GM19452 (cell line): ENCODE results near the gene XPO4.
"Not testable (repeated sequence)": the region's sequence is repeated elsewhere in the genome, so short reads cannot be mapped to it uniquely, and the experiment has no call there.

Experiments used
- ATAC-seq: cut with Tn5 transposase; IDR thresholded peaks from one replicate; pipeline ENCODE4 v1.9.1; 2021; ENCODE audit not compliant: unreplicated experiment

Gene XPO4

DNA sequence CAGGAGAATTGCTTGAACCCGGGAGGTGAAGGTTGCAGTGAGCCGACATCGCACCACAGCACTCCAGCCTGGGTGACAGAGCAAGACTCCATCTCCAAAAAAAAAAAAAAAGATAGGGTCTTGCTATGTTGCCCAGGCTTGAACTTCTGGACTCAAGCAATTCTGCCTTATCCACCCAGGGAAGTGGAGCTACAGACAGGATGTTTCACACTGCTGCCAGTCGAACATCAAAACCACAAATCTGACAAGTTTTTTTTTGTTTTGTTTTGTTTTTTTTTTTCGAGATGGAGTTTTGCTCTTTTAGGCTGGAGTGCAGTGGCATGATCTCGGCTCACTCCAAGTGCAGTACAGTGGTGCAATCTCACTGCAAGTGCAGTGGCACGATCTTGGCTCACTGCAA, 10.8 kb downstream of the XPO4 start:
- no peak for ATAC-seq

DNA sequence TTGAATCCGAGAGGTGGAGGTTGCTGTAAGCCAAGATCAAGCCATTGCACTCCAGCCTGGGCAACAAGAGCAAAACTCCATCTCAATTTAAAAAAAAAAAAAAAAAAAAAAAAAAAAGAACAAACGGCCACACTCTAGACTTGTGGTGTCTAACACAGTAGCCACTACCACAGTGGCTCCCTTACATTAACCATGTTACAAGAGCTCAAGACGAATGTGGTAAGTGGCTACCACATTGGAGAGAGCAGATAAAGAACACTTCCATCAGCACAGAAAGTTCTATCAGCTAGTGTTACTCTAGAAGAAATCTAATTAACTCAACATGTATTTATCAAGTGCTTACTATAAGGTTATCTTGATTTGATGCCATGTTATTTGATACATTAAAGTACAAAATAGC, 11.5 kb downstream of the XPO4 start:
- no peak for ATAC-seq

DNA sequence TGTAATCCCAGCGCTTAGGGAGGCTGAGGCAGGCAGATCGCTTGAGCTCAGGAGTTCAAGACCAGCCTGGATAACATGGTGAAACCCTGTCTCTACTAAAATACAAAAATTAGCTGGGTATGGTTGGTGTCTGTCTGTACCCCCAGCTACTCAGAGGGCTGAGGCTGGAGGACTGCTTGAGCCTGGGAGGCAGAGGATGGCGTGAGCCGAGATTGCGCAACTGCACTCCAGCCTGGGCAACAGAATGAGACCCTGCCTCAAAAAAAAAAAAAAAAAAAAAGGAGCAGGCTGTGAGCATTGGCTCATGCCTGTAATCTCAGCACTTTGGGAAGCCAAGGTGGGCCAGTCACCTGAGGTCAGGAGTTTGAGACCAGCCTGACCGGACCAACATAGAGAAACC, 12.0 kb downstream of the XPO4 start:
- not testable (repeated sequence) for ATAC-seq

DNA sequence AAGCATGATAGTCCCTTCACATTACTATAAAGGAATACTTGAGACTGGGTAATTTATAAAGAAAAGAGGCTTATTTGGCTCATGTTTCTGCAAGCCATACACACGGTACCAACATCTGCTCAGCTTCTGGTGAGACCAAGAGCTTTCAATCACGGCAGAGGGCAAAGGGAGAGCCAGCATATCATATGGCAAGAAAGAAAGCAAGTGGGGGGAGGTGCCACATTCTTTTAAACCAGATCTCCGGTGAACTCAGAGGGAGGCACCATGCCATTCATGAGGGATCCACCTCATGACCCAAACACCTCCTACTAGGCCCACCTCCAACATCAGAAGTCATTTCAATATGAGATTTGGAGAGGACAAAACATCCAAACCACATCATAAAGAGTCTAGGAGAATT, 20.3 kb downstream of the XPO4 start:
- no peak for ATAC-seq

DNA sequence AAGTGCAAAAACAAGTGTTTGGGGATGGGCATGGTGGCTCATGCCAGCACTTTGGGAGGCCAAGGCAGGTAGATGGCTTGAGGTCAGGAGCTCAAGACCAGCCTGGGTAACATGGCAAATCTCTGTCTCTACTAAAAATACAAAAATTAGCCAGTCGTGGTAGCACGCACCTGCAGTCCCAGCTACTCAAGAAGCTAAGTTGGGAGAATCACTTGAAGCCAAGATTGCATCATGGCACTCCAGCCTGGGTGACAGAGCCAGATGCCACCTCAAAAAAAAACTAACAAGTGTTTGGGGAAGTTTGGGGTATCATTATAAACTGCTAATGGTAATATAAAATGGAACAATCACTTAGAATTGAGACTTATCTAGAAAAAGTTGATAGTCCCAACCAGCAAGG, 24.6 kb downstream of the XPO4 start:
- no peak for ATAC-seq

DNA sequence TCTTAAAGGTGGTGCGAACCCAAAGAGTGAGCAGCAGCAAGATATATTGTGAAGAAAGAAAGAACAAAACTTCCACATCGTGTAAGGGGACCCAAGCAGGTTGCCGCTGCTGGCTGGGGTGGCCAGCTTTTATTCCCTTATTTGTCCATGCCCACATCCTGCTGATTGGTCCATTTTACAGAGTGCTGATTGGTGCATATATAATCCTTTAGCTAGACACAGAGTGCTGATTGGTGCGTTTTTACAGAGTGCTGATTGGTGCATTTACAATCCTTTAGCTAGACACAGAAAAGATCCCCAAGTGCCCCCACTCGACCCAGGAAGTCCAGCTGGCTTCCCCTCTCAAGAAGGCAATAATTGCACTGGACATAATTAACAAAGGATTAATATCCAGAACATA, 25.7 kb downstream of the XPO4 start:
- not testable (repeated sequence) for ATAC-seq

DNA sequence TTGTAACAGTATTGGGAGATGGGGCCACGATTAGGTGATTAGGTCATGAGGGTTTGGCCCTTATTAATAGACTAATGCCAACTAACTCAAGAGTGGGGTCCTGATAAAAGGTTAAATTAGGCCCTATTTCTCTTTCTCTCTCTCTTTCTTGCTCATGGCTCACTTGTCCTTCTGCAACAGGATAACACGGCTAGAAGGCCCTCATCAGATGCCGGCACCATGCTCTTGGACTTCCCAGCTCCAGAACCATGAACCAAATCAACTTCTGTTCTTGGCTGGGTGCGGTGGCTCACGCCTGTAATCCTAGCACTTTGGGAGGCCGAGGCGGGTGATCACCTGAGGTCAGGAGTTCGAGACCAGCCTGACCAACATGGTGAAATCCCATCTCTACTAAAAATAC, 28.1 kb downstream of the XPO4 start:
- not testable (repeated sequence) for ATAC-seq

DNA sequence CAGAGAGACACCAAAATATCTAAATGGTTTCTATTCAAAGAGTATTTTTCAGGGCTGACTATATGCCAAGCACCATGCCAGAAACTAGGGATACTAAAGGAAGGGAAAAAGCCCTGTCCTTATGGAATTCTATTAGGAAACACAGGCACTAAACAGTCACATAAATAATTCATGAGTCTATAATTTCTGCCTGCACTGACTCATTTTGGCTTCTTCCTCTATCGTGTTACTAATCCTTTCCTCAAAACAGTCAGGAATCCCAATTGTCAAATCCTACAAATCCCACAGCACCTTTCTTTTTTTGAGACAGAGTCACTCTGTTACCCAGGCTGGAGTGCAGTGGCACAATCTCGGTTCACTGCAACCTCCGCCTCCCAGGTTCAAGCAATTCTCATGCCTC, 29.2 kb downstream of the XPO4 start:
- no peak for ATAC-seq

DNA sequence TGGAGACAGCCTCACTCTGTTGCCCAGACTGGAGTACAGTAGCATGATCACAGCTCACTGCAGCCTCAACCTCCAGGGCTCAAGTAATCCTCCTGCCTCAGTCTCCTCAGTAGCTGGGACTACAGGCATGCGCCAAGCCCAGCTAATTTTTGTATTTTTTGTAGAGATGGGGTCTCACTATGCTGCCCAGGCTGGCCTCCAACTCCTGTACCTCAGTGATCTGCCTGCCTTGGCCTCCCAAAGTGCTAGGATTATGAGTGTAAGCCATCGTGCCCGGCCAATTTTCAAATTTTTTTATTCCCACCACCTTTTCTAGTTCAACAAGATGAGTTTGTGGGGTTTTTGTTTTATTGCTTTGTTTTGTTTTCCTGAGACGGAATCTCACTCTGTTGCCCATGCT, 31.7 kb downstream of the XPO4 start:
- no peak for ATAC-seq

DNA sequence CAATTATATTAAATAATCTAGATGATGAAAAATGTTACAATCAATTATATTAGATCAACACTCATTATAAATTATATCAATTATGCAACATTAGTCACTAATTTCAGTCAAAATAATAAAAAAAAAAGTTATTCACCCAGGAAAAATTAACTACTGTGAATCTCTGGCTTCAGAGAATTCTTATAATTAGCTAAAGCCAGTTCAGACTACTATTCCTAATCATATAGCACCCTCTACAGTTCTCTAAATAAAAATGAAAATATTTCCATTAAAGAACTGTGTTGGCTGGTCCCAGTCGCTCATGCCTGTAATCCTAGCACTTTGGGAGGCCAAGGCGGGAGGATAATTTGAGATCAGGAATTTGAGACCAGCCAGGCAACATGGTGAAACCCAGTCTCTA, 33.0 kb downstream of the XPO4 start:
- no peak for ATAC-seq

DNA sequence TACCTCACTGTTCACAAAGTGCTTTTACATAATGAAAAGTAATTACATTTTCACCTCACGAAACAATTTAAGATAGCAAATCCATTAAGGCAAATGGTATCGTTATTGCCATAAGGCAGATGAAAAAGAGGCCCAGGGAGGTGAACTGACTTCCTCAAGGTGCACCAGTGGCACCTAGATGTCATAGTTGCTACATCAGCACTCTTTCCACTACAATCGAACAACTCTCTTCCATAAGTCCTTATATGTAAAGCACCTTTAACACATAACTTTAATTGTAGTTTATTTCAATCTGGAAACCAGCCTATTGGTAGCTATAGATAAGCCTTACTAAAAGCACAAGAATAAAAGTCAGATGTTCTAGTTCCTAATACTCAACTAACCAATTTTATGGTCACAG, 35.1 kb downstream of the XPO4 start:
- ATAC-seq, result no peak

DNA sequence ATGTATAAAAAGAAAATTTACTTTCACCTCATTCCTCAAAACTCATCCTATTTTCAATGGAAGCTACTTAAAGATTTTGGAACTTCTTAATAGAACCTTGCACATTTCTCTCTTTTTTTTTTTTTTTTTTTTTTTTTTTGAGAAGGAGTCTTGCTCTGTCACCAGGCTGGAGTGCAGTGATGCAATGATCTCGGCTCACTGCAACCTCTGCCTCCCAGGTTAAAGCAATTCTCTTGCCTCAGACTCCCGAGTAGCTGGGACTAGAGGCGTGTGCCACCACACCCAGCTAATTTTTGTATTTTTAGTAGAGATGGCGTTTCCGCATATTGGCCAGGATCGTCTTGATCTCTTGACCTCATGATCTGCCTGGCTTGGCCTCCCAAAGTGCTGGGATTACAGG, 40.9 kb downstream of the XPO4 start:
- not testable (repeated sequence) for ATAC-seq

DNA sequence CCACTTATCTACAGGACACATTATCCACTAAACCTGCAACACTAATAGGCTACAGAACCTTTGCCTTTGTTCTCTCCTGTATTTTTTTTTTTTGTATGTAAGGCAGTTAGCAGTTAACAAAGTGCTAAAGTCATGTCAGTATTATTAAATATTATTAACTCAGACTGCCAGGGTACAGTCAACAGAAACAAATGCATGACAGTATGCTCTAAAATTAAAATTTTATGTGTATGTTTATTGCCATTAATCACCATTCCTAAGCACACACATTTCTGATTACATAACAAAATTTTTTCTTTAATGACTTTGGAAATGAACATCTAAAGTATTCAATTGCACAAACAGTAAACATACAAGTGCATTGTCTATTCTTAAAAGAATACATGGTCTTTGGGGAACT, 41.7 kb downstream of the XPO4 start:
- ATAC-seq, result no peak

DNA sequence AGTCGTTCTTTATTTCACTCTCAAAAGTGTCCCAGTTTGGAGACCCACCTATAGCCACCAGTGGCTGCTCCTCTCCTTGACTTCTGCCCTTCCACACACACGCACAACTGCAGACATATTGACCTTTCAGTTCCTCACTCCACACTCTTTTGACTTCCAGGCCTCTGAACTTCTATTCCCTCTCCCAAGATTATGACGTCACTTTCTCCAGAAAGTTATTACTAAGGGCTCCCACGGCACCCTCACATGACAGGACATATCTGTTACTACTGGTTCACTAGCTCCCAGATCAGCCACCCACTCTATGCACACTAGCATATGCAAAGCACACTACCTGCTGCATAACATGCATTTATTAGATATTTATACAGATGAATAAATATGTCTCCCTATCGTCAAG, 45.9 kb downstream of the XPO4 start:
- ATAC-seq, result no peak

DNA sequence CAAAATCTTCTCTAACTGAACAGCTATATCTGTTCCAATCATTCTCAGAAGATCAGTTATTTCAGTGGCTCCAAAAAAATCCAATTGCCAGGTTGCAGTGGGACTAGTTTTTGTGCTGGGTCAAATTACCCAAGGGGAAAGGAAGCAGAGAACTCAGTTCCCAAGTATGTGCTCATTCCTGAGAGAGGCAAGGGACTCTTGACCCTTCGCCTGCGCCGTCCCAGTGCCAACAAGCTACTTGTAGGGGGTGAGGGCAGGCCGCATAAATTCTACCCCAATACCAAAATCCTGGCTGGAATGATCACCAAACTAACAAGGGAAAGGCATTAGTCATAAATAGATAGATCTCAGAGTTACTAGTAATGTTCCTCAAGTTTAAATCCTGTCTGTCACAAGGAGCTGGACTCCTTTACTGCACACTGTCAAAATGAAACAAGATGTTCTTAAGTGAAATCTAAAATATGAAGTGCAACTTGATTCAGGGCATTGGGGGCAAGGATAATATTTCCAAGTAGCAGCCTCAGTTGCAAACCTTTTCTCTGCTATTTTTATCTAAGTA, 50.6 kb downstream of the XPO4 start:
- no peak for ATAC-seq

DNA sequence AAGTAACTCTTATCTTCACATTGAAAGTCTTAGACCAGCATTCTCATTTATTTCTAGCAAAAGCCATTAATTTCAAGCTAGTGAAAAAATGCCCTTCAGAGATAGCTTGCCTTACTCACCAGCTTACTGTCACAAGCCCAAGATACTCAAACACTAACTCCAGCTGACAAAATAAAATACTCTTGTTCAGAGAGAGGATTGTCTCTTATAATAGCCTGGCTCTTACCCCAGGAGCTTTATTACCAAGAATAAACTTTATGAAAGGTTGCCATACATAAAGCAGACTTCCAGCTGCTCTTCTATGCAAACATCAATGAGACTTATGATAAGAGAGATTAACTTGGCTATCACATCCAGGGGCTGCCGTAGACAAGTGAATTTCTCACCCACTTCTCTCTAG, 53.6 kb downstream of the XPO4 start:
- ATAC-seq, result no peak

DNA sequence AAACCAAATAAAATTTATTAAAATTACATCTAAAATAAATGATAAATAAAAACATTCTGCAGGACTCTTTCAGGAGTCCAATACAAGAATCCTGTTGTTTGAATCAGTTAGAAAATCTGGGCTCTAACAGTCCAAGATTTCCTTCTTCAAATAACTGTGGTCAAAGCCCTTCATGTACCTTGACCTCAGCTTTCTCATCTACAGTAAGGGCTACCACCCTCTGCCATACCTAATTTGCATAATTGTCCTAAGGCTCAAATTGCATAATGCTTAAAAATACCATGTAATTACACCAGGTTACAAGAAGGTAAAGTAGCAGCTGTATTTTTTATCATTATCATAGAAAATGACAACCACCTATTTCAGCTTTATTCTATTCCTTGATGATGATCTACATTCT, 54.3 kb downstream of the XPO4 start:
- ATAC-seq, result no peak

DNA sequence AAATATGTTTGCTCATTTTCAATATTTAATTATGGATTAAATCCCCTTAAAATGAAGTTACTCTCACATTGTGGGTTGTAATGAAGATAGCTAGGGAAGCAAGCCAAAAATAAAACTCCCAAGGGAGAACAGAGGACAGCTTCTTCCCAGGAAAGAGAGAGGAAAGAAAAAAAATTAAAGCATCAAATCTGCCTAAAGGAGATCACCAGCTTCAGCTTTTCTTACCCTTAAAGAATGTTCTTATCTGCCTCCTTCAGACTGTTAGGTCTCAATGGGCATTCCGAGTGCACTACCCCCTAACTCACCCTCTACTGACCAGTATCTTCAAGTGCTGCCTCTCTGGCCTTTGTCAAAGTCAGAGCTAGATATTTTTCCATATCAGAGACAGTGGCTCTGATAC, 55.2 kb downstream of the XPO4 start:
- ATAC-seq, result no peak

DNA sequence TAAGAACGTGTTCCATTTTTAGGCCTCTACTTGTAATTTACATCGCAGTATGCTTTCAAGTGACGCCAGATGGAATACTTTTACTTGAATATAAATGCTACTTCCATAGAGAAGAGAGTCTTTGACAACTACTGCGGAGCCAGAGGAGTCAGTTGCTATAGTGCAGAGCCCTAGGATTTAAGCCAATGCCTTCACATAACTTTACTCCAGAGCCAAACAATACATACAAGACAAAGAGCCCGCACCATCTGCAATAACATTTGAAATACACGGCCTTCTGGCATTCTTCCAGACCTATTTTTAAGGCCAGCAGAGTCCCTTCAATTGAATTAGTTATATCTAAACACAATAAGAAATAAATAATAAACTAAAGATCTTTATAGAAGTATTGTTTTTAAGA, 59.4 kb downstream of the XPO4 start:
- ATAC-seq, result no peak

DNA sequence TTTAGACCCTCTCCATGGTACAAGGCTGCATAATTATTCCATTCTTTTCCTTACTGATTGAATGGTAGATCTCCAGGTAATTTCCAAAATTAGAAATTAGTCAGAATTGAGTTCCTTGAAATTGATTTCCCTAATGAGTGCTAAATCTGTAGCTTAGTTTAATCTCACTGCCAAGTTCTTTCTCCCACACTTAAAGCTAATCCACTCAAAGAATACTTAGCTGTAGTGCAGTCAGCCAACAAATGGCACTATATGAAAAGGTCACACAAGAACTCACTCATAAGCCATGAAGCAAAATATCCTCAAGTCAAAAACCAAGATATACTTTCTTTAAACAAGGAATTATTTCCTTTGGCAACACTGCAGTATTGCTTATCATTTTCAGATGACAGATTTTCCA, 62.0 kb downstream of the XPO4 start:
- ATAC-seq, result no peak

DNA sequence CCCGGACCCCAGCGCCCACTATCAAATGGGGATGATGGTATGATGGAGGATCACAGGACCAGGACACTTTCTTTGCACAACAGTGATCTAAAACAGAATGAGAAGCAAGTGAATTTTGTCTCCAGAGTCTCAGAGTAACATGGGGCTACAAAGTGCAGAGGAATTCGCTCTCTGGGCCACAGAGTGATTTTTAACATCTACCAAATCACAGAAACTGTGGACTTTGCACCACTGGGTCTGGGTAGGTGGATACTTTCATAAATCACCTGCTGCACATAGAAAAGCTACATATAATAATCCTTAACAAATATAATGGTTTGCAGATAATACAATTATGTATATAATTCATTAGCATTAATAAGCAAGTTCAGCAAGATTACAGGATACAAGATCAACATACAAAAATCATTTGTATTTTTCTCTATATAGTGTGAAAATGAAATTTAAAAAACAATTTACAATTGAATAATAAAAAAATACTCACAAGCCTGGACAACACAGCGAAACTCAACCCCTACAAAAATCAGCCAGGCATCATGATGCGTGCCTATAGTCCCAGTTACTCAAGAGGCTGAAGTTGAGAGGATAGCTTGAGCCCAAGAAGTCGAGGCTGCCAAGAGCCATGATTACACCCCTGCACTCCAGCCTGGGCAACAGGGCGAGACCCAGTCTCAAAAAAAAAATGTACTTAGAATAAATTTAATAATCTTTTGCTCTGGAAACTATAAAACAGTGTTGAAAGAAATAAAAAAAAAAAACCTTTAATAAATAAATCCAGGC, 68.5 kb downstream of the XPO4 start:
- no peak for ATAC-seq

DNA sequence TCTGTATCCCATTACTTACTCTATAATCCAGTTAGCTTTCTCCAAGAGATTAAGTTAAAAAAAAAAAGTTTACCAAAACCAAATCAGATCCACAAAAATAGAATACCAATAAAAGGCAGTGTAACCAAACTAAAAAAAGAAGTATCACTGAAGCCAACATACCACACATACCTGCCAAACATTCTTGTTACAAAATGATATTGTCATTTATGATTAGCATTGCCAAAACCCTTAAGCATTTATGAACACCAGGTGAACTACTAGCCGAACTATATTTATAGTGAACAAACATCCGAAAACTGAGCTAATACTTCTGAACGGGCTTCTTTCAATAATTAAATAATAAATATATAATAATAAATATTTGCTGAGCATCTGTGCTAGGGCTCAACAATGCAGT, 69.7 kb downstream of the XPO4 start:
- no peak for ATAC-seq

DNA sequence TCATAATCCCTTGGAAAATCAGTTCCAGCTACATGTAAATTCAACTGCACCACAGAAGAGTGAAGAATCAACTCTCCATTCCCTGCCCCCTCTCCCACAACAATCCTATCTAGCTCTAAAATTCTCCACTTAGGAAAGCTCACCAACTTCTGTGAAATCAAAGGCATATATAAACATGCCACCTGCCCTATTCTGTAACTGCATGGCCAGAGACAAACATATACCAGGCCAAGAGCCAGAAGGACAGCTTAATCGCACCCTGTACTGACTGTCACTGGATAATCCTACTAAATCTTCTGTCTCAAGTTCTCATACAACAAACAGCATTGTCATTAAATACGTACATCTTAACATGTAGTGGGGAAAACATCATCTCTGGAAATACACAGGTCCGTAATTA, 70.6 kb downstream of the XPO4 start:
- no peak for ATAC-seq
